Kidney (tissue), 14 donors: ENCODE results near the gene ELOVL1. TPM values are rescaled to one million over a fixed set of nuclear protein-coding genes. Genes with fewer than 3 reads are reported as not detected.

Experiments
- DNase-seq, 5 donors: peaks; one replicate each; pipeline ENCODE4 v3.0.0-alpha.2; 2013 to 2020
- FAIRE-seq: peaks from 2 replicates; lab custom pipeline; 2012; peaks lifted over from hg19 to GRCh38; lab: Jason Lieb, UNC
- H3K27ac ChIP-seq, 2 donors: one replicate each; pipeline ENCODE4 v1.7.0; 2013; ENCODE audit warnings: low read depth in 2 of 2, low read length in 2 of 2, inconsistent platforms in 1 of 2
- H3K27me3 ChIP-seq: one replicate; pipeline ENCODE4 v1.7.1; 2013; ENCODE audit warnings: low read length, inconsistent platforms; ENCODE audit not compliant: control insufficient read depth, insufficient read depth
- H3K36me3 ChIP-seq, 3 donors: one replicate each; pipeline versions ENCODE4 v1.7.0 to v1.7.1; 2013; ENCODE audit warnings: low read length in 3 of 3, control low read depth in 1 of 3, inconsistent platforms in 1 of 3; ENCODE audit not compliant: insufficient read depth in 3 of 3, control insufficient read depth in 2 of 3
- H3K4me1 ChIP-seq, 3 donors: one replicate each; pipeline versions ENCODE4 v1.7.0 to v1.7.1; 2013; ENCODE audit warnings: low read length in 3 of 3, inconsistent platforms in 1 of 3, low read depth in 1 of 3; ENCODE audit not compliant: control insufficient read depth in 2 of 3, insufficient read depth in 2 of 3
- H3K4me3 ChIP-seq, 3 donors: one replicate each; pipeline versions ENCODE4 v1.7.0 to v1.8.1; 2013; ENCODE audit warnings: low read length in 3 of 3, control low read depth in 1 of 3, inconsistent platforms in 1 of 3
- H3K9ac ChIP-seq, 3 donors: one replicate each; pipeline versions ENCODE4 v1.7.0 to v1.7.1; 2013; ENCODE audit warnings: low read length in 3 of 3, control low read depth in 1 of 3, inconsistent platforms in 1 of 3
- H3K9me3 ChIP-seq, 3 donors: one replicate each; pipeline versions ENCODE4 v1.7.0 to v1.7.1; 2013; ENCODE audit warnings: low read length in 3 of 3, control low read depth in 1 of 3, inconsistent platforms in 1 of 3; ENCODE audit not compliant: control insufficient read depth in 2 of 3, insufficient read depth in 1 of 3
- intact Hi-C: fragments of 100-400 bp; cut with DNase I; formaldehyde crosslinking; loops from one replicate; pipeline ENCODE4 v1.11.1; 2022
- polyA plus RNA-seq: library from polyadenylated mRNA; stranded (reverse); fragments of 350-450 nt; fragmentation: Illumina TruSeq; extraction: RNeasy Lipid Tissue Mini Kit (QIAGEN cat#74804); gene quantifications from one replicate; pipeline ENCODE4 v1.2.3, GENCODE V29; 2014; ENCODE audit warnings: low read depth, low replicate concordance; ENCODE audit not compliant: insufficient read depth
- total RNA-seq: library from RNA; stranded (reverse); fragmentation: NEBNext Ultra II Directional; extraction: Animal tissue kit (Norgen Biotek cat#: 25700); gene quantifications from one replicate; pipeline ENCODE4 v1.2.1, GENCODE V29; 2021
- TF ChIP-seq, protein P1 (sequence below): IDR thresholded peaks from 3 replicates; pipeline ENCODE4 v1.5.1; 2012; ENCODE audit warnings: mild to moderate bottlenecking, moderate library complexity, borderline replicate concordance; ENCODE audit not compliant: insufficient read depth; ENCODE audit errors: extremely low read depth
- donor health status: control.
- donor health status: control.
- donor health status: control.
- donor health status: control.
- donor health status: control.
- donor health status: DM: yes; HTN: yes; CAD: no.
- donor health status: Normal renal cell carcinoma (clear cell type).

Gene ELOVL1
- total and polyA plus RNA-seq, 2 donors from 2014 or later, result 85.1 to 86.0 TPM

DNA sequence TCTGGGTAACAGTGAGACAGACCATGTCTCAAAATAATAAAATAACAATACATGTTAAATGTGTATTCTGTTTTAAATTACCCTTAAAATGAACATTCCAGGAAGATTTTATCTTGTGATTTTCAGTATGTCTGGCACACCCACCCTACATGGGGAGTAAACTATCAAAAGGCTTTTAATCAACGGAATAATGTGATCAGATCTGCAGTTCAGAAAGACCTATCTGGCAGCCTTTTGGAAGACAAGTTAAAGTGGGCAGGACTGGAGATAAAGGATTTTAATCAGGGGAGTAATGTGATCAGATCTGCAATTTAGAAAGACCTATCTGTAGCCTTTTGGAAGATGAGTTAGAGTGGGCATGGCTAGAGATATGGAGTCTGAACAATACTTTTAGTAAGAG is 11.7 kb upstream of the ELOVL1 start:
- Histone ChIP-seq H3K9me3 (no peaks in the 10 kb centered on the region), H3K27ac (no peak overlapping the region), H3K9ac (no peak overlapping the region), H3K4me3 (no peak overlapping the region), H3K4me1 (no peaks in the 10 kb centered on the region), H3K36me3 (peaks cover 0 to 25% (median 18%) of the 10 kb centered on the region in 3 donors), H3K27me3 (no peaks in the 10 kb centered on the region)
- TF ChIP-seq, protein P1, sequence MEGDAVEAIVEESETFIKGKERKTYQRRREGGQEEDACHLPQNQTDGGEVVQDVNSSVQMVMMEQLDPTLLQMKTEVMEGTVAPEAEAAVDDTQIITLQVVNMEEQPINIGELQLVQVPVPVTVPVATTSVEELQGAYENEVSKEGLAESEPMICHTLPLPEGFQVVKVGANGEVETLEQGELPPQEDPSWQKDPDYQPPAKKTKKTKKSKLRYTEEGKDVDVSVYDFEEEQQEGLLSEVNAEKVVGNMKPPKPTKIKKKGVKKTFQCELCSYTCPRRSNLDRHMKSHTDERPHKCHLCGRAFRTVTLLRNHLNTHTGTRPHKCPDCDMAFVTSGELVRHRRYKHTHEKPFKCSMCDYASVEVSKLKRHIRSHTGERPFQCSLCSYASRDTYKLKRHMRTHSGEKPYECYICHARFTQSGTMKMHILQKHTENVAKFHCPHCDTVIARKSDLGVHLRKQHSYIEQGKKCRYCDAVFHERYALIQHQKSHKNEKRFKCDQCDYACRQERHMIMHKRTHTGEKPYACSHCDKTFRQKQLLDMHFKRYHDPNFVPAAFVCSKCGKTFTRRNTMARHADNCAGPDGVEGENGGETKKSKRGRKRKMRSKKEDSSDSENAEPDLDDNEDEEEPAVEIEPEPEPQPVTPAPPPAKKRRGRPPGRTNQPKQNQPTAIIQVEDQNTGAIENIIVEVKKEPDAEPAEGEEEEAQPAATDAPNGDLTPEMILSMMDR, result no peak
- DNase-seq (no peak), FAIRE-seq (no peak)
- intact Hi-C loops, result no loop called here

DNA sequence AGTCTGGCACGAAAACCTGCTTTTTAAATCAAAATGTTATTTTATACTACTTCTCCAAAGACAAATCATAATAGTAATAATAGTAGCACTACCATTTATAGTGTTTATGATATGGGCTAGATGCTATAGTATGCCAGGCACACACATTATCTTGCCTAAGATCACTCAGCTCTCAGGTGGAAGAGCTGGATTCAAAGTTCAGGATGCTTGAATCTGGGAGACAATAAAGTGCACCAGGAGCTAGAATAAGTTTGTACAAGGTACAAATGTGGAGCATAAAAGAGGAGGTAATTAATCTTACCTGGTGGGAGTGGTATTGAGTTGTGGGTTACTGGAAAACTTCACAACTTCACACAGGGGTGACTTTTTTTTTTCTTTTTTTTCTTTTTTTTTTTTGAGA is 10.0 kb upstream of the ELOVL1 start:
- DNase-seq (no peak), FAIRE-seq (no peak)
- Histone ChIP-seq H3K27ac (no peak overlapping the region), H3K9me3 (no peaks in the 10 kb centered on the region), H3K4me3 (no peak overlapping the region), H3K9ac (no peak overlapping the region), H3K36me3 (peaks cover 0 to 11% (median 1%) of the 10 kb centered on the region in 3 donors), H3K4me1 (peaks cover 0 to 4% (median 0%) of the 10 kb centered on the region in 3 donors), H3K27me3 (no peaks in the 10 kb centered on the region)
- TF ChIP-seq, protein P1, result no peak
- intact Hi-C loops, result no loop called here

DNA sequence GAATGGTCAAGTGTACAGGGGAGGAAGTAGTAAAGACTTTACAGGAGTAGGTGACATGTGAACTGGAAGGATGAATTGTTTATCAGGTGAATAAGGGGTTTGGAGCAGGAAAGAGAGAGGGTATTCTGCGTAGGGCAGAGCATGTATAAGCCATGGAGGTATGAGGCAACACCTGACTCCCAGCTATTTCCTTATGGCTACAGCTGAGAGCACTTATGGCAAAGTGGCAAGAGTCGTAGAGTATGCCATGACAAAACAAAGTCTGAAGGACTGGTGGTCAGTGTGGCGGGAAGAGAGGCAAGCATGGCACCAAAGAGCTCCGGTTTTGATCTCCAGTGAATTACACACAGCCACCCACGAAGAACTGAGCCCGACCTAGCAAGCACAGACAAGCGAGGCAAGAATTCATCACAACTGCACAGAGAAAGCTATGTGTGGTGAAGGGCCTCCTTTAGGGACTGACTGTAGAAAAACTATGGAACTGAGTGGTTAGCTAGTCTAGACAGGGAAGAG is 9.0 kb upstream of the ELOVL1 start:
- peaks cover 0 to 5% (median 0%) of the 10 kb centered on the region in 3 donors for H3K36me3 ChIP-seq
- H3K9me3 ChIP-seq, result no peaks in the 10 kb centered on the region
- no peak overlapping the region for H3K9ac ChIP-seq
- FAIRE-seq (no peak), DNase-seq (no peak)
- H3K4me1 ChIP-seq, result peaks cover 0 to 8% (median 0%) of the 10 kb centered on the region in 3 donors
- TF ChIP-seq, protein P1, result no peak
- intact Hi-C loops, result no loop called here
- no peak overlapping the region for H3K4me3 ChIP-seq
- no peaks in the 10 kb centered on the region for H3K27me3 ChIP-seq
- H3K27ac ChIP-seq, result no peak overlapping the region
